Measurements from ENCODE around the gene MDH2. TPM values are rescaled to one million over a fixed set of nuclear protein-coding genes. Genes with fewer than 3 reads are reported as not detected.
A peak's percentile ranks its signal among the peaks of the same experiment; 100 is the strongest.
"Not testable (repeated sequence)": the region's sequence is repeated elsewhere in the genome, so short reads cannot be mapped to it uniquely, and the experiment has no call there.

MDH2 gene
- total RNA-seq, 1 donor from 2014 or later: 119 TPM

DNA sequence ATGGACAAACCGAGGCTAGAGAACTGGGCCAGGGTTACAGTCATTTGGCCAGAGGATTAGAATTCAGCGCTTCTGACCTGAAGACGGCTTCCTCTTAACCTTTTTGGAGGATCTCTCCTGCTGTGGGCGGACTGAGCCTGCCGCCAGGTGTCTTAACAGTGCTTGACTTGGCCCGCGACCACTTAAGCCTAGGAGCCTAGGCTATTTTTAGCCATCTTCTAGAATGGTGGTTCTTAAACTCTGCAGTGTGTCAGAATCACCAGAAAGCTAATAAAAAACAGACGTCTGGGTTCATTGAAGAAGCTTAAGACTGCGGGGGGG is 722 bp downstream of the MDH2 start:
- Mint-ChIP-seq H3K36me3 (ENCODE audit: unreplicated experiment) (peaks cover 14% of the 10 kb centered on the region), H3K27ac (ENCODE audit: unreplicated experiment) (peak overlapping the region; percentile 96), H3K9me3 (ENCODE audit: unreplicated experiment) (no peaks in the 10 kb centered on the region), H3K4me3 (ENCODE audit: unreplicated experiment) (peak overlapping the region; percentile 99), H3K4me1 (ENCODE audit: unreplicated experiment) (peaks cover 22% of the 10 kb centered on the region), H3K27me3 (ENCODE audit: unreplicated experiment) (no peaks in the 10 kb centered on the region)
- TF ChIP-seq, protein P1, sequence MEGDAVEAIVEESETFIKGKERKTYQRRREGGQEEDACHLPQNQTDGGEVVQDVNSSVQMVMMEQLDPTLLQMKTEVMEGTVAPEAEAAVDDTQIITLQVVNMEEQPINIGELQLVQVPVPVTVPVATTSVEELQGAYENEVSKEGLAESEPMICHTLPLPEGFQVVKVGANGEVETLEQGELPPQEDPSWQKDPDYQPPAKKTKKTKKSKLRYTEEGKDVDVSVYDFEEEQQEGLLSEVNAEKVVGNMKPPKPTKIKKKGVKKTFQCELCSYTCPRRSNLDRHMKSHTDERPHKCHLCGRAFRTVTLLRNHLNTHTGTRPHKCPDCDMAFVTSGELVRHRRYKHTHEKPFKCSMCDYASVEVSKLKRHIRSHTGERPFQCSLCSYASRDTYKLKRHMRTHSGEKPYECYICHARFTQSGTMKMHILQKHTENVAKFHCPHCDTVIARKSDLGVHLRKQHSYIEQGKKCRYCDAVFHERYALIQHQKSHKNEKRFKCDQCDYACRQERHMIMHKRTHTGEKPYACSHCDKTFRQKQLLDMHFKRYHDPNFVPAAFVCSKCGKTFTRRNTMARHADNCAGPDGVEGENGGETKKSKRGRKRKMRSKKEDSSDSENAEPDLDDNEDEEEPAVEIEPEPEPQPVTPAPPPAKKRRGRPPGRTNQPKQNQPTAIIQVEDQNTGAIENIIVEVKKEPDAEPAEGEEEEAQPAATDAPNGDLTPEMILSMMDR (IDR thresholded peaks at IDR 0.05): no peak
- no peak for DNase-seq (ENCODE audit: extremely low spot score, unreplicated experiment)

DNA sequence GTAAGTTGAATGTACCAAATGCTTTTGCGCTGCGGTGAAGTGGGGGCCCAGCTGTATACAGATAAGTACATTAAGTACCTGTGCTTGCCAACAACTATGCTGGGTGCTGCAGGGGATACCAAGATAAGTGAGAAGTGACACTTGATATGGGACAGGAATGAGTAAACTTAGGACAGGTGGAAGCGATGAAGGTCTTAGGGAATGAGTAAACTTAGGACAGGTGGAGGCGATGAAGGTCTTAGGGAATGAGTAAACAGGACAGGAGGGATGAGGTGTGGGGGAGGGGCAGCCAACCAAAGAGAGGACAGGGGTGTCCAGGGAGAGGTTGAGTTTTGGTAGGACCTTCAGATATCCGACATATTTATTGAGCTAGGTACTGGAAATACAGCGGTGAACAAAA is 1.4 kb downstream of the MDH2 start:
- H3K4me1 Mint-ChIP-seq (ENCODE audit: unreplicated experiment): peaks cover 22% of the 10 kb centered on the region
- peak overlapping the region; percentile 51 for H3K27ac Mint-ChIP-seq (ENCODE audit: unreplicated experiment)
- DNase-seq (ENCODE audit: extremely low spot score, unreplicated experiment): no peak
- H3K27me3 Mint-ChIP-seq (ENCODE audit: unreplicated experiment): no peaks in the 10 kb centered on the region
- H3K9me3 Mint-ChIP-seq (ENCODE audit: unreplicated experiment): no peaks in the 10 kb centered on the region
- TF ChIP-seq, protein P1 (IDR thresholded peaks at IDR 0.05): no peak
- H3K4me3 Mint-ChIP-seq (ENCODE audit: unreplicated experiment): peak overlapping the region; percentile 99
- peaks cover 14% of the 10 kb centered on the region for H3K36me3 Mint-ChIP-seq (ENCODE audit: unreplicated experiment)

DNA sequence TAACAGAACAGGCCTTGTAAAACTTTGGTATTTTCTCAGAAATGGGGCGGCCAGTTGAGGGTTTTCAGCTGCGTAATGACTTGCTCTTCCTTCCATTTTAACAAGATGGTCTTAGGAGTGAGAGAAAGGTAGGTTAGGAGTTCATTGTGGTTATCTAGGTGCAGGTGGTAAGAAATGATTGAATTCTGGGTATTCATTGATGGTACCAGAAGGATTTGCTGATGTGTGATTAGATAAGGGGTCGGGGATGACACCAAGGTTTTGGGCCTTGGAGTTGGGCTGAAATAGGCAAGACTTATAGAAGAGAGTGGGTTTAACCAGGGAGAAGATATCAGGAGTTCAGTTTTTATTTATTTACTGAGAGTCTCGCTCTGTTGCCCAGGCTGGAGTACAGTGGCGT is 2.6 kb downstream of the MDH2 start:
- Mint-ChIP-seq H3K4me3 (ENCODE audit: unreplicated experiment) (no peak overlapping the region), H3K27ac (ENCODE audit: unreplicated experiment) (no peak overlapping the region), H3K27me3 (ENCODE audit: unreplicated experiment) (no peaks in the 10 kb centered on the region), H3K36me3 (ENCODE audit: unreplicated experiment) (peaks cover 8% of the 10 kb centered on the region), H3K9me3 (ENCODE audit: unreplicated experiment) (no peaks in the 10 kb centered on the region), H3K4me1 (ENCODE audit: unreplicated experiment) (peaks cover 22% of the 10 kb centered on the region)
- no peak for DNase-seq (ENCODE audit: extremely low spot score, unreplicated experiment)
- TF ChIP-seq, protein P1 (IDR thresholded peaks at IDR 0.05): no peak

DNA sequence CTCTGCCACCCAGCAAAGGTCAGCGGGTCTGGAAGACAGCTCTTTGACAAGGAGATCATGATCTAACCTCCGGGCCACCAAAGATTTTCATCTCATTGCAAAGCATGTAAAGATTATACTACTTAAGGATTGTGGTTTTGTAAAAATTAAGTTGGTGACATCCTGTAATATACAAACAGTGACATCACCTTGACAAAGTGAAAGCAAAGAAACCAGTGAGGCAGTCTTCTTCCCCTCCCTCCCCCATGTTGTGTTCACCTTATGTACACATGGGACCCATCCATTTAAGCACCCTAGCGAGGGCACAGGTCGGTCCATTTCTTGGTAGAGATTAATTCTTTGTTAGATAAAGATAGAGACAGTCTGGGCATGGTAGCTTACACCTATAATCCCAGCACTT is 3.9 kb downstream of the MDH2 start:
- TF ChIP-seq, protein P1 (IDR thresholded peaks at IDR 0.05): no peak
- no peak overlapping the region for H3K4me3 Mint-ChIP-seq (ENCODE audit: unreplicated experiment)
- H3K27me3 Mint-ChIP-seq (ENCODE audit: unreplicated experiment): no peaks in the 10 kb centered on the region
- H3K4me1 Mint-ChIP-seq (ENCODE audit: unreplicated experiment): peaks cover 19% of the 10 kb centered on the region
- no peaks in the 10 kb centered on the region for H3K9me3 Mint-ChIP-seq (ENCODE audit: unreplicated experiment)
- DNase-seq (ENCODE audit: extremely low spot score, unreplicated experiment): no peak
- peaks cover 8% of the 10 kb centered on the region for H3K36me3 Mint-ChIP-seq (ENCODE audit: unreplicated experiment)
- no peak overlapping the region for H3K27ac Mint-ChIP-seq (ENCODE audit: unreplicated experiment)

DNA sequence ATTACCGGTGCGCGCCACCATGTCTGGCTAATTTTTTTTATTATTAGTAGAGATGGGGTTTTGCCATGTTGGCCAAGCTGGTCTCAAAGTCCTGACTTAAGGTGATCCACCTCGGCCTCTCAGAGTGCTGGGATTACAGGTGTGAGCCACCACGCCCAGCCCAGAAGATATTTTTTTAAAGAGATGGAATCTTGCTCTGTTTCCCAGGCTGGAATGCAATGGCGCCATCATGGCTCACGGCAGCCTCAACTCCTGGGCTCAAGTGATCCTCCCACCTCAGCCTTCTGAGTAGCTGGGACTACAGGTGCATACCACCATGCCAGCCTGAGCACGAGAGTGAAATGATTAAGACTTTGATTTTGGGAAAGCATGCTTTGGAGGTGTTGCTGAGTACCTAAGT is 4.8 kb downstream of the MDH2 start:
- H3K36me3 Mint-ChIP-seq (ENCODE audit: unreplicated experiment); DNase-seq (ENCODE audit: extremely low spot score, unreplicated experiment); H3K4me3 Mint-ChIP-seq (ENCODE audit: unreplicated experiment); H3K27ac Mint-ChIP-seq (ENCODE audit: unreplicated experiment); H3K9me3 Mint-ChIP-seq (ENCODE audit: unreplicated experiment); H3K27me3 Mint-ChIP-seq (ENCODE audit: unreplicated experiment): not testable (repeated sequence)
- H3K4me1 Mint-ChIP-seq (ENCODE audit: unreplicated experiment): peaks cover 19% of the 10 kb centered on the region

DNA sequence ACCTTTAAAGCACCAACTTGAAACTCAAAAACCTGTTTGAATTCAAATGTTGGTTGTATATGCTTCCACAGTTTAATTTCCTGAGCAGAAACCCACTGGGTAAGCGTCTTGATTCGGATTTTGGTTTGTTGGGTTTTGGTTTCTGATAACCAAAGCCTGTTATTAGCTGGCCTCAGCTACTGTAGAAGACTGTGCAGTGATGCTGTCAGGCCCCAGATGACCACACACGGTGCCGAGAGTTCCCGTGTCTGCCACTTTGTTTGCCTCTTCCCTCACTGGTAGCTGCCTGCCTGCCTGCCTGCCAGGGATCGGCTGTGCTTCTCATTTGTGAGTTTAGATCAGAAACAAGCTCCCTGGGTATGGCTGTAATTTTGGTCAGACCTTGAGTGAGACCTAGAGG is 5.6 kb downstream of the MDH2 start:
- Mint-ChIP-seq H3K27me3 (ENCODE audit: unreplicated experiment) (no peaks in the 10 kb centered on the region), H3K27ac (ENCODE audit: unreplicated experiment) (no peak overlapping the region), H3K4me3 (ENCODE audit: unreplicated experiment) (no peak overlapping the region), H3K4me1 (ENCODE audit: unreplicated experiment) (peaks cover 17% of the 10 kb centered on the region), H3K36me3 (ENCODE audit: unreplicated experiment) (peaks cover 13% of the 10 kb centered on the region), H3K9me3 (ENCODE audit: unreplicated experiment) (no peaks in the 10 kb centered on the region)
- no peak for DNase-seq (ENCODE audit: extremely low spot score, unreplicated experiment)
- TF ChIP-seq, protein P1 (IDR thresholded peaks at IDR 0.05): no peak
